Measurements from ENCODE around the gene EPHB1. TPM values are rescaled to one million over a fixed set of nuclear protein-coding genes. Genes with fewer than 3 reads are reported as not detected.

EPHB1 gene
- total RNA-seq, 1 experiment from 2014 or later = 2.8 TPM

- Histone ChIP-seq H3K9ac (ENCODE audit: extremely low read depth, insufficient read length, low read length) (no peak overlapping the region), H3T11ph (ENCODE audit: low read length) (no peak overlapping the region), H4K20me1 (ENCODE audit: control insufficient read depth, insufficient read depth, insufficient read length) (no peaks in the 10 kb centered on the region), H3K23me2 (ENCODE audit: insufficient read length, low read depth, low read length, poor library complexity, severe bottlenecking) (no peaks in the 10 kb centered on the region), H3K4me1 (ENCODE audit: insufficient read depth, low read length) (no peaks in the 10 kb centered on the region), H2BK120ac (ENCODE audit: low read depth, low read length, poor library complexity, severe bottlenecking) (no peak overlapping the region), H3K4me2 (ENCODE audit: insufficient read depth, insufficient read length, low read length) (no peak overlapping the region), H2AK5ac (ENCODE audit: insufficient read length, low read length) (no peak overlapping the region), H3K27me3 (ENCODE audit: insufficient read depth, low read length) (no peaks in the 10 kb centered on the region), H3K79me2 (ENCODE audit: insufficient read depth, low read length) (no peaks in the 10 kb centered on the region), H3K14ac (ENCODE audit: insufficient read depth, low read length) (no peak overlapping the region), H4K8ac (replicated peaks; ENCODE audit: insufficient read length, low read depth, low read length) (no peak overlapping the region), H2BK15ac (ENCODE audit: low read depth, low read length) (no peak overlapping the region), H3K4ac (ENCODE audit: low read depth, low read length) (no peak overlapping the region), H3K18ac (ENCODE audit: insufficient read length, low read depth, low read length) (no peak overlapping the region), H4K5ac (ENCODE audit: insufficient read length, low read depth, low read length) (no peak overlapping the region), H3K27ac (ENCODE audit: insufficient read length, low read depth, low read length) (no peak overlapping the region), H3K9me3 (ENCODE audit: control insufficient read depth, low read depth, low read length) (peaks cover 14% of the 10 kb centered on the region), H3K23ac (ENCODE audit: insufficient read length, low read depth, low read length) (no peak overlapping the region), H2AFZ (ENCODE audit: low read length) (no peak overlapping the region), H3K79me1 (ENCODE audit: insufficient read depth, low read depth, low read length, poor library complexity, severe bottlenecking) (no peaks in the 10 kb centered on the region), H2BK12ac (ENCODE audit: insufficient read length, low read depth, low read length) (no peak overlapping the region), H3K56ac (ENCODE audit: insufficient read length, low read depth, low read length) (no peak overlapping the region), H2BK5ac (ENCODE audit: insufficient read length, low read length) (no peak overlapping the region), H4K91ac (ENCODE audit: insufficient read length, low read depth, low read length) (no peak overlapping the region), H2BK20ac (ENCODE audit: low read depth, low read length, poor library complexity, severe bottlenecking) (no peak overlapping the region)
- peak overlapping the region in 1 of 3 experiments; percentile 8; a peak in 2 of 7 replicates for H3K27ac Mint-ChIP-seq
- WGBS (ENCODE audit: extremely low coverage, insufficient read length, low lambda C conversion rate) = no CpG with 5 or more reads among the region's 2 CpGs
- no peaks in the 10 kb centered on the region for H3K9me3 Mint-ChIP-seq
- no peaks in the 10 kb centered on the region for H3K36me3 Mint-ChIP-seq (ENCODE audit: insufficient read depth in 1 of 3, low read depth in 3 of 3)
- no peak overlapping the region for H3K4me3 Mint-ChIP-seq
- H3K4me1 Mint-ChIP-seq = peaks cover 0 to 4% of the 10 kb centered on the region in 2 experiments; a peak in 1 of 4 replicates
- TF ChIP-seq CTCF (conservative IDR thresholded peaks at IDR 0.05) = no peak
- H3K27me3 Mint-ChIP-seq (ENCODE audit: low read depth) = peaks cover 3% of the 10 kb centered on the region; the same call in 1 of the 2 replicates
- DNase-seq = no peak
These were observed 154.1 kb downstream of the EPHB1 start for GRCh38 chr3:134949150-134949549.

Data from H9 (cell line).